ENCODE measurements around the gene PCA3. TPM values are rescaled to one million over a fixed set of nuclear protein-coding genes. Genes with fewer than 3 reads are reported as not detected.

Gene PCA3
- total RNA-seq, 2 donors from 2014 or later: not detected

GRCh38 chr9:76730801-76731200 lies 33.4 kb upstream of the PCA3 start:
- no peak overlapping the region for H3K4me3 ChIP-seq
- peaks cover 0 to 8% of the 10 kb centered on the region in 2 donors for H3K4me1 ChIP-seq (ENCODE audit: control insufficient read depth in 1 of 2, low read depth in 2 of 2)
- DNase-seq (ENCODE audit: low spot score) (no peak), ATAC-seq (ENCODE audit: insufficient number of reproducible peaks, low FRiP score, low read depth) (no peak)
- H3K36me3 ChIP-seq: no peaks in the 10 kb centered on the region
- no peak for TF ChIP-seq CTCF (IDR thresholded peaks at IDR 0.05)
- H3K9me3 ChIP-seq: no peaks in the 10 kb centered on the region
- H3K27me3 ChIP-seq (replicated peaks; ENCODE audit: insufficient read depth): no peaks in the 10 kb centered on the region
- no peak overlapping the region for H3K27ac ChIP-seq

GRCh38 chr9:76732341-76732958 lies 31.8 kb upstream of the PCA3 start:
- H3K27ac ChIP-seq: no peak overlapping the region
- no peaks in the 10 kb centered on the region for H3K36me3 ChIP-seq
- H3K27me3 ChIP-seq (replicated peaks; ENCODE audit: insufficient read depth): no peaks in the 10 kb centered on the region
- H3K9me3 ChIP-seq: no peaks in the 10 kb centered on the region
- DNase-seq (ENCODE audit: low spot score): no peak
- no peak for ATAC-seq (ENCODE audit: insufficient number of reproducible peaks, low FRiP score, low read depth)
- H3K4me1 ChIP-seq (ENCODE audit: control insufficient read depth in 1 of 2, low read depth in 2 of 2): no peaks in the 10 kb centered on the region
- TF ChIP-seq CTCF (IDR thresholded peaks at IDR 0.05): no peak
- no peak overlapping the region for H3K4me3 ChIP-seq

GRCh38 chr9:76733096-76733495 lies 31.1 kb upstream of the PCA3 start:
- H3K4me1 ChIP-seq (ENCODE audit: control insufficient read depth in 1 of 2, low read depth in 2 of 2): no peaks in the 10 kb centered on the region
- DNase-seq (ENCODE audit: low spot score): no peak
- no peaks in the 10 kb centered on the region for H3K36me3 ChIP-seq
- ATAC-seq (ENCODE audit: insufficient number of reproducible peaks, low FRiP score, low read depth): no peak
- H3K9me3 ChIP-seq: no peaks in the 10 kb centered on the region
- no peaks in the 10 kb centered on the region for H3K27me3 ChIP-seq (replicated peaks; ENCODE audit: insufficient read depth)
- no peak for TF ChIP-seq CTCF (IDR thresholded peaks at IDR 0.05)
- no peak overlapping the region for H3K4me3 ChIP-seq
- H3K27ac ChIP-seq: no peak overlapping the region

- Histone ChIP-seq H3K9me3 (no peaks in the 10 kb centered on the region), H3K4me3 (no peak overlapping the region), H3K36me3 (no peaks in the 10 kb centered on the region), H3K27me3 (replicated peaks; ENCODE audit: insufficient read depth) (no peaks in the 10 kb centered on the region), H3K4me1 (ENCODE audit: control insufficient read depth in 1 of 2, low read depth in 2 of 2) (no peaks in the 10 kb centered on the region), H3K27ac (no peak overlapping the region)
- TF ChIP-seq CTCF (IDR thresholded peaks at IDR 0.05): no peak
- ATAC-seq (ENCODE audit: insufficient number of reproducible peaks, low FRiP score, low read depth) (no peak), DNase-seq (ENCODE audit: low spot score) (no peak)
Observed at GRCh38 chr9:76734716-76735115, 29.5 kb upstream of the PCA3 start.

- no peak for TF ChIP-seq CTCF (IDR thresholded peaks at IDR 0.05)
- ATAC-seq (ENCODE audit: insufficient number of reproducible peaks, low FRiP score, low read depth): no peak
- no peak overlapping the region for H3K27ac ChIP-seq
- no peaks in the 10 kb centered on the region for H3K27me3 ChIP-seq (replicated peaks; ENCODE audit: insufficient read depth)
- no peaks in the 10 kb centered on the region for H3K4me1 ChIP-seq (ENCODE audit: control insufficient read depth in 1 of 2, low read depth in 2 of 2)
- DNase-seq (ENCODE audit: low spot score): no peak
- no peaks in the 10 kb centered on the region for H3K36me3 ChIP-seq
- H3K9me3 ChIP-seq: no peaks in the 10 kb centered on the region
- H3K4me3 ChIP-seq: no peak overlapping the region
Observed at GRCh38 chr9:76737154-76737902, 26.9 kb upstream of the PCA3 start.
